C1 segment of cervical spinal cord (tissue), 14 donors: Measurements from ENCODE around the gene ITPK1.

Experiments used
- DNase-seq, 14 donors: peaks; one replicate each; lab custom pipeline; 2025; lab: John Stamatoyannopoulos, UW

The ITPK1 gene

GRCh38 chr14:93010522-93011140 lies 105.1 kb downstream of the ITPK1 start:
- no peak for DNase-seq

DNA sequence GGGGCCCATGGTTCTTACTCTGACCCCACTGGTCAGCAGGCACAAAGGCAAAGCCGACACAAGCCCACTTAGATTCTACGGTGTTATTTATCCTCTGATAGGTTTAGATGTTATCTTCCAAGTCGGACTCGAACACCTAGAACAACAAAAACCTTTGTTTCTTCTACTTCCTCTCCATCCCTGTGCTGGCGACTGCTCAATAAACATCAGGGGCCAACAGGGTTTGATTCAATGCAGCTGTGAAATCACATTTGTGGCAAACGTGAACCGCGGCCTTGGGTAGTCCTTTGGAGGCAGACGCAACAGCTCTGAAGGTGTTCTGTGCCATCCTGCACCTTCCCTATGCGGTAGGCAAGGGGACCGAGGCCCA lies 105.6 kb downstream of the ITPK1 start:
- DNase-seq, result no peak

DNA sequence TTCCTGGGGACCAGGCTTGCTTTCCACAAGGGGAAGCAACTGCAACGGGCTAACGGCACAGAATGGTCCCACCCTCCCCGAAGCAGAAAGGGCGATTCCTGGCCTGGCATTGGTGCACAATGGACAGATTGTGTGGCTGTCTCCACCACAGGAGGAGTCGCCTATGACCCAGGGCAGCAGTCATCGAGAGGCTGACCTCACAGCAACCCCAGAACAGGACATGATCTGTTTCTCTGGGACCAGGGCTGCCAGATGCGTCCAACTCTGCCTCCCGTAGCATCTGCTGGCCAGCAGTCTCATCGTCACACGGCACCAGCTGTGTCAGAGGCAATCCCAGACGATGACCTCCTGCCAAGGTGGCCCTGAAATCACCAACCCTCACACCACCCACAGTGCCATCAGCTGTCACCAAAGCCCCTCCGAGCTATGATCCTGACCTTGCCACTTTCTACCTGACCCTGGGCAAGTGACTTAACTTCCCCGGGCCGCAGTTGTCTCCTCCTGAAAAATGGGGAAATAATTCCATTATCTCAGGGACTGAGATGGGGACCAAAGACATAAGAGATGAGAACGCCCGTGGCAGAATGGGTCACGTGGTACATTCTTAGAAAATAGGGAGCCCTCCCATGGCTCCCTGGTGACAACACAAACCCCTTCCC lies 106.1 kb downstream of the ITPK1 start:
- peak in 12 of 14 donors; percentile 15 to 93 (median 78) for DNase-seq

DNA sequence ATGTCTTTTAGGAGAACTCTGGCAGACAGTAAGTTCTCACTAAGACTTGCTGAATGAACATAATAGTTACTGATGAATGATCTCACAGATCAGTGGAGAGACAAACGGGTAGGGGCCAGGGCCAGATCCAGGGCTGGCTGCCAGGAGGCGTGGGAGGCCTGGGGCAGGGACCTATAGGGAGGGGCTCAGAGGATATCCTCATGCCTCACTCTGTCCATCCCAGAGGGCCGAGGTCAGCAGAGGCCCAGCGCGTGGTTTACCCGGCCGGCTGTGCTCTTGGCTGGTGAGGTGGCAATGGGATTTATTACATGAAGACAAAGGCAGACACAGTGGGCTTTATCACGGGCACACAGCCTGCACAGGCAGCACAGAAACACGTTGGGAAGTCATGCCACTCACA lies 107.3 kb downstream of the ITPK1 start:
- peak in 5 of 14 donors; percentile 41 to 80 (median 49) for DNase-seq

DNA sequence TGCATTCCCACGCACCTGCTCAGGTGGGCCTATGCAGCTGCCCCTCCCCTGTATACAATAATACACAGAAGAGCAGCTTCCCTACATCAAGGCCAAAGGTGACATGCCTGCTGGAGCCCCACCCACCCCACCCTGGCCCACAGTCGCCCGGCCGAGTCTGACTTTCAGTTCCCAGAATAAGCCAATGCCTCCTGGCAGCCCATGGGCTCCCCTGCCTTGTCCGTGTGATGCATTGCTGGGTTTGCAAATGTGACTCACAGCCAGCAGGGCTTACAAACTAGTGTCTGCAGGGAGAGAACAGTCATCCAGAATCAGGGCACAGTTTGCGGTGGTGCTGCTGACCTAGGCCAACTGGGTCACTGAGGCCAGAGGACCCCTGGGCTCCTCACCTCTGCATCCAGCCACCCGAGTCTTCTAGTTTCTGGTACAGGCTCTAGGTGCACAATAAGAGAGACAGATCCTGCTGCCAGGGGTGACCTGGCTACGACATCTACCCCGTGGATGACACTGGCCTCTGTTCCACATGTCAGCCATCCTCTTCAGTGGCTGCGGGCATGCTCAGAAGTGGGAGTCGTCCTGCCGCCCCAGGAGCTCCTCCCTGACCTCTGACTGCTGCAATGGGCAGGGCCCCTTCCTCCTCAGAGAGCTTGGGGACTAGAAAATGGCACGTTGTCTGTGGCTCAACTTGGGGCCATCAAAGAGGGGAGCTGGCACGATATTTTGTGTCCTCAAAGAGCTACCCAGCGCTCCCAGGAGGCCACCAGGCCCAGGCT lies 108.3 kb downstream of the ITPK1 start:
- DNase-seq, result peak in 6 of 14 donors; percentile 14 to 81 (median 32)

DNA sequence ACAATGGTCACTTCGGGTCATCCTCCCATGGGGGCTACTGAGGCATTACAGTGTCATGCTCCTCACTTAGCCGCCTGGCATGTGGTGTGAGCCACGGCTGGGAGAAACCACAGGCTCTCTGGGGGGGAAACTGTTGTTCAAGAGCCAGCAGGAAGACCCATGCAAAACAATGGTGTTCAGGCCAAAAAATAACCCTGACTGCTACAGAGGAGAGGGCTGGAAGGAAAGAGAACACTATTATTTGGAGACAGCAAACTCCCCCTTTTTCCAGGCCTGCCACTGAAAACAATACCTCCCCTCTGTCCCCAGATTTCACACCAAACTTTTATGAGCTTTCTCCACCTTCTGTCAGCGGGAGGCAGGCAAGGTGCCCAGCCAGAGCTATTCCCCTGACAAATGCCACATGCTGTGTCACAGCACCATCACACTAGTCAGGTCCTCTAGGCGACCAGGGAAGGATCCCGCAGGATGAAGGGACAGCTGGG lies 109.1 kb downstream of the ITPK1 start:
- no peak for DNase-seq

DNA sequence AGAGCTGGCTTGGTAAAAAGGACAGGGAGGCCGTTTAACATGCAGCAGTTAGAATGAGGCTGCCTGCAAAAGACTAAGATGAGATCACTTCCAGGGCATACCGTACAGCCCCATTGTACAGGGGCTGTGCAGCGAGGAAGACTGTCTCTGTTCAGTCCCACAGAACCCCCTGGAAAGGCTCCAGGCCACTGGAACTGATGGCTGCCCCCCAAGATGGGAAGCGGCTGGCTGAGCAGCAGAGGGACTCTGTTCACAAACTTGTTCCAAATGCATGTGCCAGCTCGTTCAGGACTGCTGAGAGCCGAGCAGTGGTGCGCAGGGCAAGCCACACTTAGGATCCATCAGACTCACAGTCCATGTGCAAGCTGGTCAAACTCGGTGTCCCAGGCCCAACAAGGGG lies 109.9 kb downstream of the ITPK1 start:
- DNase-seq, result peak in 7 of 14 donors; percentile 23 to 59 (median 30)

DNA sequence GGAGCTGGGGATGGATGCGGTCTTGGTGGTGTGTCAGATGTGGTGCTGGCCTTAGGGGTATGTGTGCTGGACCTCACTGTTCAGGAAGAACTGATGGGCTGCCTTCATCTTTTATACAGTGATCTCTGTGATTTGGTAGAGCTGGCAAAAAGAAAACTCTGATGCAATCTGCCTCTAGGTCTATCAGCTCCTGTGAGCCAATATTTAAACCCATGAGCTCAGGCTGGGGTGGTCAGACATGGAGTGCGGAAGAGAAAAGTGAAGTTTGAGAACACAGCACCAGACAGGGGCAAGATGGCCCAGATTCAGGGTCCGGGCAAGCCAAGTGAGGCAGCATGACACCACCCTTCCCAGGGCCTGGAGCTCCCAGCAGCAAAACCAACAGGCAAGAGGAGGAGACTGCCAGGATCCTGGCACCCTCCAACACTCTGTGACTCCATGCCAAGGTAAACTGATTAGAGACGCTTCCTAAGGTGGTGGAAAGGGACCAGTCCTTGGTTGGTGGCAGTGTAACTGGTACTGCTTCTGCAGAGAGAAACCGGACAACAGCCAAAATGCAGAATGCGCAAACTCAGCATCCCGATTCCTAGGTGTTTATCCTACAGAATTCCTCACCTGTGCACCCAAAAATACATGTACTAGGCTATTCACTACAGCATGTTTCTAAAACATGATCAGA lies 110.5 kb downstream of the ITPK1 start:
- peak in 1 of 14 donors; percentile 43 for DNase-seq

DNA sequence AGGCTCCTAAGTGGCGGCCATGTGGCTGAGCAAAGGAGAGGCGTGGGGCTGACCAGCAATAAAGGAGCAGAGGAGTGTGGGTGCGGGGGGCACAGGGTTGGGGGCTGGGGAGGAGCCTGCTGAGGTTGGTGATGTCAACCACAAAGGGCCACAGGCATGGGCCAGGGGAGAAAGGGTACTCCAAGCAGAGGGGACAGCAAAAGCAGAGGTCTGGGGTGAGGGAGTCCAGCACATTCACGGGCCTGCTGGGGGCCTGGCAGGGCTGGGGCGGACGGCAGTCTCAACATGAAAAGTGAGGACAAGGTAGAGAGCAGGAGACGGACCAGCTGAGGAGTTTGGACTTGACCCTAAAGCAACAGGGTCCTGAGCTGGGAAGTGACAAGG lies 111.0 kb downstream of the ITPK1 start:
- DNase-seq, result no peak

DNA sequence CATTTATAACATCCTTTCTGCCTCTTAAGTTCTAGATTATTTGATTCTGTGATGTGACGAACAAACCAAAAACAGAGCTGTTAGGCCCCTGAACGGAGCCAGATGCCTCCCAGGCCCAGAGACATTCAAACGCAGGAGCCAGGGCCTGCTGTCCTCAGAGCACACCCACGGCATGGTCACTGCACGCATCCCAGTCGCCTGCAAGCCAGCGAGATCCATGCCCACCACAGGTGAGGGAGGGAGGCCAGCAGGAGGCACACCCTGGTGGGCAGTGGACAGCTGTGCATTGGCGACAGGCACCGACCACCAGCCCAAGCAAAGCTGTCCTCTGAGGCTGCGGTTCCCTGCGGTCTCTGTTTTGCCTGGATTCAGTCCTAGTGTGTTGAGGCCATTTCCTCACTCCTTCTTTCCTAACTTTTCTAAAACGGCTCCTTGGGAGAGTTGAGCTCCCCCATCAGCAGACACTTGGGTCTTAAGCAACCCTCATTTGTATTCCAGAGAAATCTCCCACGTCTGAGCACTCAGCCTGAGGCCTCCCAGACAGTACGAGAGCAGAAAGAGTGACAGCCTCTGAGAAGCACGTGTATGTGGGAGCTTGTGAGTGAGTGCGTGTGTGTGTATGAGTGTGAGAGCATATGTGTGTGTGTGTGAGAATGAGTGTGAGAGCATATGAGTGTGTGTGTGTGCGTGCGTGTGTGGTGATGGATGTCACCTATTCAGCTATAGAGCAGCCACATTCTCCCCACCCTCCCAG lies 111.6 kb downstream of the ITPK1 start:
- DNase-seq, result no peak

DNA sequence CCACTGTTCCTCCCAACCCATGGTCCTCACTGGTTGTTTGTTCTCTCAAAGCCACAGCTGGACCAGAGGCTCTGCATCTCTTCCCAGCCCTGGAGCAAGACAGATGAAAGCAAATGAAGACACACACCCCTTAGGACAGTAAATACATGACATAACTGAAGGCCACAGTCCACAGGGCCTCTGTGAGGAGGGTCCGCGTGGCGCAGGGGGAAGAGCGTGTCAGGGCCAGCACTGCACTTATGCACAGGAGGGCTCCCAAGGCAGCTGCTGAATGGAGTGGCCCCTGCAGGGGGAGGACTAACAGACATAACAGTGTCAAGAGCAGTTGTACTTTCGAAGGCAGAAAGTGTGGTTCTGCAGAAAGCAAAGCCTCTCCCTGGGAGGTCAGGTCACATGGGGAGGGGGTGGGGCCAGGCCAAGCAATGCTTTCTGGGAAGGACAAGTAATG lies 112.8 kb downstream of the ITPK1 start:
- DNase-seq, result no peak

- DNase-seq, result no peak
Observed at GRCh38 chr14:93002049-93002448, 113.7 kb downstream of the ITPK1 start.

GRCh38 chr14:92998946-92999345 lies 116.8 kb downstream of the ITPK1 start:
- no peak for DNase-seq

- DNase-seq, result peak in 1 of 14 donors; percentile 46
Observed at GRCh38 chr14:92997343-92998061, 118.2 kb downstream of the ITPK1 start.

DNA sequence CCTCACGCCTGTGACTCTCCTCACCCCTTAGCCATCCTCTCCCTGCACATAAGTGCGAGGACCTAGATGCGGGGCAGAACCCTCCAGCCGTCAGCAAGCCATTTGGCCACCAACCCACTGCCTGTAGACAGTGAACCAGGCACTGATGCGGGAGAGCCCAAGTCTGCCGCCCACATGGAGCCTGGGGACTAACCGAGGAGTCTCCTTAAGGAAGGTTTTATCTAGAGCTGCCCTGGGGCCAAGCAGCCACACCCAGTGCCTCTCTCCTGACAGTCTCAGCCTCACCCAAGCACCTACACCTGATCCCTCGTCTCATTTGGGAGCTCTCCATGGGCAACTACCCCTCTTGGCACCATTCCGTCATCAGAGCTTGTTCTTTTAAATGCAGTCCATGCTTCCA lies 120.1 kb downstream of the ITPK1 start:
- no peak for DNase-seq

DNA sequence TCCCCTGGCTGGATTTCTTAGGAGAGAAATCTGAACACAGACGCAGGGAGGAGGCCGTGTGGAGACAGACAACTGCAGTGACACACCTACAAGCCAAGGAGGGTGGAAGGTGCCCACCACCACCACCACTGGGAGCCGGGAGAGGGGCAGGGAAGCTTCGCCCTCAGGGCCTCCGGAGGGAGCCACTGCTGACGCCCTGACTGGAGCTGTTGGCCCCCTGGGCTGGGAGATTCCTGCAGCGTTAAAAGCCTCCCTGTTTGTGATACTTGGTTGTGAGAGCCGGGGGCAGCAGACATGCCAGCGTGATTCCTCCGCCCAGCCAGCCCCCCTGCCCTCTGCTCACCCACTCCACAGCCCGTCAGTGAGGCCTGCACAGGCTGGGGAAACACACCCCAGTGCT lies 120.8 kb downstream of the ITPK1 start:
- no peak for DNase-seq

- no peak for DNase-seq
Observed at GRCh38 chr14:92994131-92994676, 121.5 kb downstream of the ITPK1 start.

DNA sequence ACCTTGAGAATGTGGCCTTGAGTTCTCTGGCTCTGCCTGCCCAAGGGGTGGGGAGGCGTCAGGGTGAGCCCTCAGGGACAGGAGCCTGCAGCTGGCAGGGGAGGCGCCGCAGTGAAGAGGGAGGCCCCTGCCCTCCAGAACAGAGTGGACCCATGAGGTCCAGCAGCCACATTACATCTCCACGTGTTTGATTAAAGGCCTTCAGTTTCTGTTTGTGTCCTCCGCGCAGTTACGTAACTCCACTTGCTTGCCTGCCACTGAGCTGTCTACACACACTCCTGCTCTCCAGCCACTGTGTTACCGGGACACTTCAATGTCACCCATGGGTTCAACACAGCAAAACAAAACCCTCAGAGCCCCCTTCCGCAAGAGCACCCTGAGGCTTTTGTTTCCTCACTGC lies 122.4 kb downstream of the ITPK1 start:
- DNase-seq, result no peak

DNA sequence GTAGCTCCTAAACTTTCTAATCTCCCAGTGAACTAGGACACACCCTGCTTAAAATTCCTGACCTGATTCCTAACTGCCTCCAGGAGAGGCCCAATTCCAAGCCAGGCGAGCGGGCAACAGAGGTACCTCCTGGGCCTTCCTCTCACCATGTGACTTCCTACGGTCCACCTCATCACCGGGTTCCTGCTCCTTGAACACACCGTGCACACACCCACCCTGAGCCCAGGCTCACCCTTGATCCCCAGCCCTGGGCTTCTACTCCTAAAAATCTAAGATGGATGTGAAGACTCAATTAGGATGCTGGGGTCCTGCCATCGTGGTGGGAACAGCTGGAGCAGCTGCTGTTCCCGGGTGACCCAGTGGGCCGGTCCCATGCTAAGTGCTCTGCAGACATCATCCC lies 124.2 kb downstream of the ITPK1 start:
- no peak for DNase-seq
